LNCaP clone FGC (cell line): ENCODE results near the gene TLN1.

ENCODE experiments used
- DNase-seq: peaks from one replicate; pipeline ENCODE4 v3.0.0-alpha.2; 2011; ENCODE audit warnings: low read depth
- H3K4me3 ChIP-seq: 2 replicates; pipeline ENCODE4 v1.5.1; 2011; ENCODE audit warnings: mild to moderate bottlenecking, low read depth, low read length, control low read depth
- TF ChIP-seq, protein P1 (sequence below): IDR thresholded peaks from 2 replicates; pipeline ENCODE4 v1.5.1; 2012; ENCODE audit warnings: mild to moderate bottlenecking; ENCODE audit not compliant: control insufficient read depth, insufficient read depth; ENCODE audit errors: extremely low read depth

The TLN1 gene

DNA sequence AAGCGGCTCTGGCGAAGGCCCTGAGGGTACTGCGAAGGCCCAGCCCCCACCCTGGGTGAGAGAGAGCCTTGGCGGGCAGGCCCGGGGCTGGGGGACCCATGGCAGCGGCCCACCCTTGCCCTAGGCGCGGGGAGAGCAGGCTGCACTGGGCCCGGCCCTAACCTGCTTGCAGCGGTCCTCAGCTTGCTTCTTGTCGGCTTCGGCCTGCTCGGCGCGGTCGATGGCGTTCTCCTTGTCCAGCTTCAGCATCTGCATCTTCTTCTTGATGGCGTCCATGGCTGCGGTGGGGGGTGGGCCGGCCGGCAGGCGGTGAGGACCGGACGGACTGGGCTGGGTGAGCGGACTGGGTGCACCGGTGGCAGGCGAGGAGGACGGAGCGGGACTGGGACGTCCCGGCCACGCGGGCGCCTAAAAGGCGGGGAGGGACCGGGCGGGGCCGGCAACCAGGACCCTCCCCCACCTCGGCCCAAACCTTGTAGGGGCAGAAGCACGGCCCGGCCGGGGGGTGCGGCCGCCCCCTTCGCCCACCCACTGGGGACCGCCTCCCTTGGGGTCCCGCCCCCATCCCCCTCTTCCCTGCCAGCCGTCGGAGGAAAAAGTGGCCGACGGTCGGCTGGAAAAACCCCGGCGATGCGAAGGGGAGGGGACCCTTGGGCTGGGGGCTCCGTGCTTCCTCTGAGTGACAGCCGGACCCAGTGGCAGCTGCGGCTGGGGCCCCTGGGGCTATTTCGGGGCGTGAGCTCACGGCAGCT is 42.3 kb downstream of the TLN1 start, which contains the start of gene TPM2:
TPM2 (minus strand) TSS at position 384 of the 752 bp plus-strand sequence; CDS start at position 276, 108 bp downstream.
- TF ChIP-seq, protein P1, sequence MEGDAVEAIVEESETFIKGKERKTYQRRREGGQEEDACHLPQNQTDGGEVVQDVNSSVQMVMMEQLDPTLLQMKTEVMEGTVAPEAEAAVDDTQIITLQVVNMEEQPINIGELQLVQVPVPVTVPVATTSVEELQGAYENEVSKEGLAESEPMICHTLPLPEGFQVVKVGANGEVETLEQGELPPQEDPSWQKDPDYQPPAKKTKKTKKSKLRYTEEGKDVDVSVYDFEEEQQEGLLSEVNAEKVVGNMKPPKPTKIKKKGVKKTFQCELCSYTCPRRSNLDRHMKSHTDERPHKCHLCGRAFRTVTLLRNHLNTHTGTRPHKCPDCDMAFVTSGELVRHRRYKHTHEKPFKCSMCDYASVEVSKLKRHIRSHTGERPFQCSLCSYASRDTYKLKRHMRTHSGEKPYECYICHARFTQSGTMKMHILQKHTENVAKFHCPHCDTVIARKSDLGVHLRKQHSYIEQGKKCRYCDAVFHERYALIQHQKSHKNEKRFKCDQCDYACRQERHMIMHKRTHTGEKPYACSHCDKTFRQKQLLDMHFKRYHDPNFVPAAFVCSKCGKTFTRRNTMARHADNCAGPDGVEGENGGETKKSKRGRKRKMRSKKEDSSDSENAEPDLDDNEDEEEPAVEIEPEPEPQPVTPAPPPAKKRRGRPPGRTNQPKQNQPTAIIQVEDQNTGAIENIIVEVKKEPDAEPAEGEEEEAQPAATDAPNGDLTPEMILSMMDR = no peak
- H3K4me3 ChIP-seq = peak within 1 kb of the TSS; percentile 58
- DNase-seq = no peak

DNA sequence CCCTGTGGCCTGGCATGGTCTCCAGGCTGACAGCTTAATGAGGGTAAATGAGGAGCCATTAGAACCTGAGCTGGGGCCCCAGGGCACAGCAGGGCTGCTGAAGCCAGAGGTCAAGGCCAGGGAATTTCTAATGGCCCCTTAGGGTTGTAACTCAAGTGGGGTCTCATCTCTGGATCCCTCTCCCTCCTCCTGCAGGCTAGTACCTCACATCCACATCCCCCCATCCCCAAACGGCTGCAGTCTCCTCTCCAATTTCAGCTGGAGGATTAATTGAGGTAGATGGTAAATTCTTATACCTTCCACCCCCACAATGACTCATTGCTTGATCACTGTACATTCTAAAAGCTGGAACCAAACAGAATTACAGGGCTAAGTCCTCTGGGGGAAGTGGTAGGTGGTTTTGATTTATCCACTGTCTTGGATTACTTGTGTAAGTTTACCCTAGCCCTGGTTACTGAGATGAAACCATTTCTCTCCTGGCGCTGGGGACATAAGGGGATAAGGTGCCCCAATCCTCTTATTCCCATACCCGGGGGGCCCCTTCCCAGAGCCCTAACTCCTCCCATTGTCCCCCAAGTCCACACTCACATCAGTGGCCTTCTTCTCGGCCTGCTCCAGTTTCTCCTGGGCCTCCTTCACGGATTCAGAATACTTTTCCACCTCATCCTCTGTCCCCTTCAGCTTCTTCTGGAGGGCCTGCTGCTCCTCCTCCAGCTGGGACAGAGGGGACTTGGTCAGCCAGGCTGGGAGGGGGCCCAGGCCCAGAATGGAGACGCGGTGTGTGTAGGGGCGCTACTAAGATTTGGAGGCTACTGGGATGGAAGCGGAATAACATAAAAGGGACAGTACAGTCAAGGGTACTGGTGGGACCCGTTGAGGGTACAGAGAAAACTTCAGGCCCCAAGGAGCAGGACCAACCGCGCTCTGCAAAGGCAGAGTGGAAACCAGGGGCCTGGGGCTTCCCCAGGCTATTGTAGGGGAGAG is 43.1 kb downstream of the TLN1 start:
- no peak overlapping the region for H3K4me3 ChIP-seq
- TF ChIP-seq, protein P1 = no peak
- no peak for DNase-seq

DNA sequence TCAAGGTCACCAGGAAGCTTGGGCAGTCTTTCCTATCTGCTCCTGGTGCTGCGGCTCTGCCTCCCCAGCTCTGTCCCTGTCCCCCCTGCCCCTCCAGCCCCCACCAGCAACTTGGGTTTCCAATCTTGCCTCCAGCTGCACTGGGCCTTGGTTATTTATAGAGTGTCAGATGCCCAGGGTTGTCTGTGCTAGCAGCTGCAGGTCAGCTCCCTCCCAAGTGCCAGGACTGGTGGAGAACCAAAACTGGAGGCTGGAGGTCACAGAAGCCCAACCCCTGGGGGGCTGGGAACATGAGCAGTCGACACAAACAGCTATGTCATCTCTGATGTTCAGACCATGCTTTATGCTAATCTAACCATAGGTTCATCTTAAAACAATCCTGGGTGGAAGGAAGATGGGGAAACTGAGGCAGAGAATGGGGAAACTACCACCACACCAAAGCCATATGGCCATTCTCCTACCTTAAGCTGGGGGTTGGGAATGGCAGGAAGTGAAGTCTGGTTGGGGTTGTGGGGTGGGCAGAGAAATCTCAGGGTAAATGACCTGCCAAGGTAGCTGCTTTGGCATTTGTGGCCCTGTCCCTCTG is 43.9 kb downstream of the TLN1 start:
- TF ChIP-seq, protein P1 = no peak
- no peak overlapping the region for H3K4me3 ChIP-seq
- DNase-seq = no peak

DNA sequence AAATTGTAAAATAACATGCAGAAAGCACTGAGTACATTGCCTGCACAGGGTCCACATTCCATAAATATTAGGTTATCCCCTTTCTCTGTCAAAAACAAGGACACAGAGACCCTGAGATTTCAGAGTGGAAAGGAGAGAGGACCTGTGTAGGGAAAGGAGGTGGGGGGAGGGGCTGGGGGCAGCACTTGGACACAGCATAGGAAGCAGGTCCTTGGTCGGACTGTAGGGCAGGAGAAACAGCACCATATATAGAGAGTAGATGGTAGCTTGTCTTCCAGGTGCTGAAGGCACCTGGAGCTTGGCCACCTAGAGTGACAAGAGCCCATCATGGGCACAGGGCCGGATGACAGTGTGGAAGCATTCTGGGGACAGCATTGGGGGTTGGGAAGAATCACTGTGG is 44.7 kb downstream of the TLN1 start:
- H3K4me3 ChIP-seq = no peak overlapping the region
- DNase-seq = no peak
- TF ChIP-seq, protein P1 = no peak

DNA sequence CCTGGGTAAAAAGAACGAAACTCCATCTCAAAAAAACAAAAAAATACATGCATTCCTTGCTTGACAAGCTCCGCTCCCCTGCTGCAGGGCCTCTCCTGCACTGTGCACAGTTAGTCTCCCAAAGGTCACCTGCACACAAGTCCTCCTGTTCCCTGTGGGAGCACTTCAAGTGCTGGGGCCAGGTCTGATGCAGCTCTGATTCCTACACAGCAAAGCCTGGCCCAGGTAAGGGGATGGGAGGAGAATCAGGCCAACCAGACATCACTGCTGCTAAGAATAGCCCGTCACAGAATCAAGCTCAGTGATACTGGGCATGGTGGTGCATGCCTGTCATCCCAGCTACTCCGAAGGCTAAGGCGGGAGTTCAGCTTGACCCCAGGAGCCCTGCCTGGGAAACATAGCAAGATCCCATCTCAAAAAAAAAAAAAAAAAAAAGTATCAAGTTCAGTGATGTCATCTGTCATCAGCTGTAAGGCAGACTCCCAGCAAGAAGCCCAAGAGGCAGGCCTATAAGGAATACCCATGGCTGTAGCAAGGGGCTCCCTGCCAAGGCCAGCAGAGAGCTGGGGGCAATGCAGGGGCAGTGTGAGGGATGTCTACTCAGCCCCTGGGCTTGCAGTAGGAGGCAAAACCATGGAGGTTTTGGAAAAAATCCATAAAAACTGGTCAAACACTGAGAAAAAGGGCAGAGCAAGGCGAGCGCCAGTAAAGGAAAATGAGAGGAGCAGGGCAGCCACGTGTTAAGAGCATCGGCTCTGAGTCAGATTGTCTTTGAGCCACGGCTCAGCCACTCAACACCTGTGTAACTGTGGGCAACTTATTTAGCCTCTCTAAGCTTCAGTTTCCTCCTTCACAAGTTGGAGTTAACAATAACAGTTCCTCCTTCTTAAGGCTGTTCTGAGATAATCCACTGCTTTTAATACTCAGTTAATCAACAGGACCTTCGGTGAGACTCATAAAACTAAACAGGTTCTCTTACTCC is 45.5 kb downstream of the TLN1 start:
- no peak for DNase-seq
- TF ChIP-seq, protein P1 = no peak
- H3K4me3 ChIP-seq = no peak overlapping the region

DNA sequence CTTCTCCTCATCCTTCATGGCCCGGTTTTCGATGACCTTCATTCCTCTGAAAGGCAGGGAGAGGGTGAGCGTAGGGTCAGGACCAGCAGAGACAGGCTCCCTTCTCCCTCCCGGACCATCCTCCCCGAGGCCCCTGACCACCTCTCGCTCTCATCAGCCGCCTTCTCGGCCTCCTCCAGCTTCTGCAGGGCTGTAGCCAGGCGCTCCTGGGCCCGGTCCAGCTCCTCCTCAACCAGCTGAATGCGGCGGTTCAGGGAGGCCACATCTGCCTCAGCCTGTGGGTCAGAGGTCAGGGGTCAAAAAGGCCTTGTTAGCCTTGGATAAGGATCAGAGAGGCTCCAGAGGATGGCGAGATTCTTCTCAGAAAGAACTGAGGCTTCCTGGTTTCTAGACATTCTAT is 46.5 kb downstream of the TLN1 start:
- DNase-seq = no peak
- H3K4me3 ChIP-seq = no peak overlapping the region
- TF ChIP-seq, protein P1 = no peak
